Stimulated activated CD8-positive, alpha-beta memory T cell treated with anti-CD3 and anti-CD28 coated beads, Interleukin-12 subunit alpha, Interleukin-12 subunit beta, amount 100 ng/mL, for 24 hours (primary cell): ENCODE results near the gene CHIC1.
"Not testable (repeated sequence)": the region's sequence is repeated elsewhere in the genome, so short reads cannot be mapped to it uniquely, and the experiment has no call there.

Experiments used
- DNase-seq: peaks from one replicate; pipeline ENCODE4 v3.0.0-alpha.2; 2020; ENCODE audit errors: extremely low read depth

Gene CHIC1

GRCh38 chrX:73562984-73563737, at the start of gene CHIC1:
Gene CHIC1 (plus strand): TSS chrX:73563197. CDS start chrX:73563285, 88 bp downstream.
- DNase-seq, result peak; percentile 12

DNA sequence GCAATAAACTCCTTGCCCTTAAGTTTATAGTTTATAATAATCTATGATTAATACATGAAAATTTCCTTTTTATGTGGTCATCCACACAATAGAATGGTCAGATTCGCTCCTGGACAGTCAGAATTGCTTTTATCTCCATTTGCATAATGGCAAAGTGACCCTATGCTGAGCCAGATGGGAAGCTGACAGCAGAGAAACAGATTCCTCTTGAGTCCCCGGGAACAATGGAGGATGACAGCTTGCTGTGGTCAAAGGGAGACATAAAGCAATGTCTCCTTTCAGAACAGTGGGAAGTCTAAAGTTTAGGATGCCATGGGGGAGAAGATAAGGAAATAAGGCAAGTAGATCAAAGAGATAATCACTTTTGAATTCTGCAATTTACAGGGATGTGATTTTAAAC, 40.2 kb upstream of the CHIC1 start:
- DNase-seq, result not testable (repeated sequence)

GRCh38 chrX:73524906-73525305, 38.1 kb upstream of the CHIC1 start:
- DNase-seq, result no peak

DNA sequence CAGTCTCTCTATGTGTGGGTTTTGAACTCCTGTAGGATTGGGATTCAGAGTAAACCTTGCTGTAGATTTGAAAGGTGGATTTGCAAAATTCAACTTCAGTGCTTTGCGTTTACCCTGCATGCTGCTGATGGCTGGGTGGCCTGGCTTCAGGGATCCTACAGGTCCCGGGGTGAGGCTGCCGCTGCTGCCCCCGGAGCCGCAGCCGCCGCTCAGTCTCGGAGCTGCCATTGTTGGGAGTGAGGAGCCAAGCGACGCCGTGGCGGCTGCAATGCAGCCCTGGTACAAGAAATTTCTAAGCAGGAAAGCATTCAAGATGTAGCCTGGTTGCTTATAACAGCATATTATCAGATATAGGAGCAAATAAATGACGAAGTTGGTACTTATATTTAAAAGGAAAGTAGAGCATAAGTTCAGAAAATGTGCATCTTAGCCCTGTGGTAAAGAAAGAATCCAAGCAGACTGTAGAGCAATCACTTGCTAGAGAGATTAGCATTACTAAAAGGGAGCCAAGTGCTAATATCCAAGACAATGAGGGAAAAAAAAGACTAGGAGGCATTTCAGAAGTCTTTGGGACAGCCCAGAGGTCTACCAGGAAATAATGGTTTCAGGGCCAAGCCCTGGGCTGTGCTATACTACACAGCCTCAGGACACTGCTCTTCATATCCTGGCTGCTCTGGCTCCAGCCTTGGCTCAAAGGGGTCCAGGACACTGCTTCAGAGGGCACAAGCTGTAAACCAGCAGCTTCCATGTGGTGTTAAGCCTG, 36.9 kb upstream of the CHIC1 start:
- no peak for DNase-seq

DNA sequence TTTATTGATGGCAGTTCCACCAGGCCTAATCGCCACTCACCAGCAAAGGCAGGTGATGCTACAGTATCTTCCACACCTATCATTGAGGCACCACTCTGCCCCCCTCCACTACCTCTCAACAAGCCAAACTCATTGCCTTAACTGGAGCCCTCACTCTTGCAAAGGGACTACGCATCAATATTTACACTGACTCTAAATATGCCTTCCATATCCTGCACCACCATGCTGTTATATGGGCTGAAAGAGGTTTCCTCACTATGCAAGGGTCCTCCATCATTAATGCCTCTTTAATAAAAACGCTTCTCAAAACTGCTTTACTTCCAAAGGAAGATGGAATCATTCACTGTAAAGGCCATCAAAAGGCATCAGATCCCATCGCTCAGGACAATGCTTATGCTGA, 31.3 kb upstream of the CHIC1 start:
- not testable (repeated sequence) for DNase-seq

- no peak for DNase-seq
Observed at GRCh38 chrX:73556159-73556558, 6.8 kb upstream of the CHIC1 start.

DNA sequence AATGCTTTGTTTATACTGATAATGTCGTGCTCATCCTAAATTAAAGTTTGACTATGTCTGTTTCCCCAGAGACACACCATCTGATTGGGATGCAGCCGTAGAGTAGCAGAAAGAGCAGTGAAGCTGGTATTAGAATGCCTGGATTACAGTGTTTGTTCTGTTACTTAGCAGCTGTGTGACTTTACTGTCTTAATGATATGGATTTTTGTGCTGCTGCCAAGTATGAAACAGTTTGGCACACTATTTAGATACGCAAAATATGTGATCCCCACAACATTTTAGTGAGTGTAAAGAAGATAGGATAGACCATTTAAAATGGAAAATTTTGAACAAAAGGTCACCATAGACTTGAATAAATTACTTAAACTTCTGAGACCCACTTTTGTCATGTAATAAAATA, 1.2 kb upstream of the CHIC1 start:
- DNase-seq, result no peak

DNA sequence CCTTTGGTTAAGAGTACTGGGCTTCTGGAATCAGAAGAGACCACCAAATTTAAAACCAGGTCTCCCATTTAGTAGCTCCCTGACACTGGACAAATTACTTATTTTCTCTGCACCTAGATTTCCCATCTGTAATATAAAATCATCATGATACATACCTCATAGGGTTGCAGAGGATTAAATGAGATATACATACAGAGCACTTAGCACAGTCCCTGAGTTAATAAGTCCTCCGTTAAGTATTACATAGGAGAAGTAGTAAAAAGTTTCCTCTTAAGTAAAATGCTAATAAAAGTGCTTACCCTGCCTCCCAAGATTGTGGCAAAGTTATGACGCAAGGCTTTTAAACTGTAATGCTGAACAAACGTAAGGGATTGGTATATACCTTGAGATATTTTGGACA, 539 bp upstream of the CHIC1 start:
- no peak for DNase-seq

DNA sequence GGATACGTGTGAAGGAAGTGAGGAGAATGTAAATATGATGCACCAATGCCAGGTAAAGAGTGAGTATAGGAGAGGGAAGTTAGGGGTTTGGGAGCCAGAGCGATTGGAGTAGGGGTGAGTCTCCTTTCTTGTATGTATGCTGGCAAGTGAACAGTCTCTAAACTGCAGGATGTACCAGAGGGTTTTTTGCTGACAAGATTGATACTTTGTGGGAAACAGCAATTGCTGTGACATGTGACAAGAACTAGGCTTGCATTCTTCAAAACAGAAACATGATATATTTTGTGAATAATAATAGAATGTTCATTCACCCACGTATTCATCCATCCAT, 706 bp downstream of the CHIC1 start:
- DNase-seq, result no peak

- DNase-seq, result no peak
Observed at GRCh38 chrX:73577361-73577760, 14.4 kb downstream of the CHIC1 start.

- DNase-seq, result no peak
Observed at GRCh38 chrX:73581002-73581628, 18.1 kb downstream of the CHIC1 start.

DNA sequence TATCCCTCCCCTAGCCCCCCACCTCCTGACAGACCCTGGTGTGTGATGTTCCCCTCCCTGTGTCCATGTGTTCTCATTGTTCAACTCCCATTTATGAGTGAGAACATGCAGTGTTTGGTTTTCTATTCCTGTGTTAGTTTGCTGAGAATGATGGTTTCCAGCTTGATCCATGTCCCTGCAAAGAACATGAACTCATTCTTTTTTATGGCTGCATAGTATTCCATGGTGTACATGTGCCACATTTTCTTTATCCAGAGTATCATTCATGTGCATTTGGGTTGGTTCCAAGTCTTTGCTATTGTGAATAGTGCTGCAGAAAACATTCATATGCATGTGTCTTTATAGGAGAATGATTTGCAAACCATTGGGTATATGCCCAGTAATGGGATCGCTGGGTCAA, 34.8 kb downstream of the CHIC1 start:
- not testable (repeated sequence) for DNase-seq

DNA sequence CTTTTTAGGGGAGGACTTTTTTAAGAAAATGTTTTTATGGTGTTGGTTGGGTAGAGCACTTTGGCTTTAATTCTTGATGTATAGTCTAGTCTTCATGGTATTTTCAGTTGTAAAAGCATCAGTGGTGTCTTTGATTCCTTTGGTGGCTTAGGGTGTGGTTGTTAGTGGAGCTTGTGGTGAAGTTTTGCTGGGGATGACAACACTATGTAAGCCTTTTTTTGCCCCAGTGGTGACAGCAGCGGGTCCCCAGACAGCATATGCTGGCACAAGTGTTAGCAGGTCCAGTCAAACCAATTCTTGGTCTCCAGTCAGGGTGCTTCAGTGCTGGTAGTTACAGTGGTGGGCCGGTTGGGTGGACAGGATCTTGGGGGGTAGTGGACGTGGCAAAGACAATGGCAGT, 52.0 kb downstream of the CHIC1 start:
- DNase-seq, result no peak

GRCh38 chrX:73641669-73642068, 78.7 kb downstream of the CHIC1 start:
- DNase-seq, result not testable (repeated sequence)

GRCh38 chrX:73647212-73647611, 84.2 kb downstream of the CHIC1 start:
- DNase-seq, result no peak

- DNase-seq, result no peak
Observed at GRCh38 chrX:73647632-73648322, 84.8 kb downstream of the CHIC1 start.

- DNase-seq, result not testable (repeated sequence)
Observed at GRCh38 chrX:73661322-73661721, 98.3 kb downstream of the CHIC1 start.

GRCh38 chrX:73668779-73669178, 105.8 kb downstream of the CHIC1 start:
- no peak for DNase-seq

DNA sequence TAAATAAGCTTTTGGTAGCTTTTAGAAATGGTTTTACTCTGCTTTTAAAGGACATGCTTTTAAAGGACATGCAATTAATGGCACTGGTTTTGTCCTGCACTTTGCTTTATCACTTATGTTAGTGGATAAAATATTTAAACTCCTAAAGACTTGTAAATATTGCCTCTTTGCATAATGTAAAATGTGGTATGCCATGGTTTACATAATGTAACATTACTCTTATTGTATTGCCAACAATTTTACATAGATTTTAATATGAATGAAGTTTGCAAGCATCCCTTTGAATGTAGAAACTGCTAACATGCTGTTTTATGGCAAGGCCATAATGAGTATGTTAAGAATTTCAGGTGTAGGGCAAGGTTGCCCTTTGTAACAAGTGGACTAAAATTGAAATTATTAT, 118.4 kb downstream of the CHIC1 start:
- no peak for DNase-seq

DNA sequence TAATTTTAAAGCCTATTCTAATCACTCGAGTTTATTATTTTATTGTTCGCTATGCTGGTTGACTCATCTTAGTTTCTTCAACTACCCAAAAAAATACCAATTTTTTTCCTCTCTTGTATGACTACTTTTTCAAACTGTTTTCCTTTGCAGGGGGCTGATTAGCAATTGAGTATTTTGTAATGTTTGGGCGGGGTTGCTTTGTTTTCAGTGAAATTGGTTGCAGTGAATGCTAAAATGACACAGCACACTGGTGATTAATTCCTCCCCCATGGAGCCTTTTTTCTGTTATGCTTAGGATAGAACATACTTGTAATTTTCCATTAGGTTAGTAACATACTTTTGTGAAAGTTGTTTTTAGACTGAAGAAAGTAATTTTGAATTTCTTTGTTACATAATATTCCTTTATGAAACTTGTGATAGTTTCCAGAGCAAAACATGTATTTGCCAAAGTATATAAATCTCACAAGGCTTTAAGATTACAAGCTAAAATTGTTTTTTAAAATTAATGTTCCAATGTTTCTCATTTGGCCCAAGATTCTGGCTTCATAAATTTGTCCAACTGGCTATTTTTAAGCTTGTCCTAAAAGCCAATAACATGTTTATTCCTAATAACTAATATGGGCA, 120.4 kb downstream of the CHIC1 start:
- no peak for DNase-seq

GRCh38 chrX:73707014-73707413, 144.0 kb downstream of the CHIC1 start:
- not testable (repeated sequence) for DNase-seq

GRCh38 chrX:73728602-73729001, 165.6 kb downstream of the CHIC1 start:
- DNase-seq, result no peak
